ENCODE measurements around the gene RRBP1. TPM values are rescaled to one million over a fixed set of nuclear protein-coding genes. Genes with fewer than 3 reads are reported as not detected.
A peak's percentile ranks its signal among the peaks of the same experiment; 100 is the strongest.

The RRBP1 gene
- total RNA-seq, 1 experiment from 2014 or later = 3.7 TPM

DNA sequence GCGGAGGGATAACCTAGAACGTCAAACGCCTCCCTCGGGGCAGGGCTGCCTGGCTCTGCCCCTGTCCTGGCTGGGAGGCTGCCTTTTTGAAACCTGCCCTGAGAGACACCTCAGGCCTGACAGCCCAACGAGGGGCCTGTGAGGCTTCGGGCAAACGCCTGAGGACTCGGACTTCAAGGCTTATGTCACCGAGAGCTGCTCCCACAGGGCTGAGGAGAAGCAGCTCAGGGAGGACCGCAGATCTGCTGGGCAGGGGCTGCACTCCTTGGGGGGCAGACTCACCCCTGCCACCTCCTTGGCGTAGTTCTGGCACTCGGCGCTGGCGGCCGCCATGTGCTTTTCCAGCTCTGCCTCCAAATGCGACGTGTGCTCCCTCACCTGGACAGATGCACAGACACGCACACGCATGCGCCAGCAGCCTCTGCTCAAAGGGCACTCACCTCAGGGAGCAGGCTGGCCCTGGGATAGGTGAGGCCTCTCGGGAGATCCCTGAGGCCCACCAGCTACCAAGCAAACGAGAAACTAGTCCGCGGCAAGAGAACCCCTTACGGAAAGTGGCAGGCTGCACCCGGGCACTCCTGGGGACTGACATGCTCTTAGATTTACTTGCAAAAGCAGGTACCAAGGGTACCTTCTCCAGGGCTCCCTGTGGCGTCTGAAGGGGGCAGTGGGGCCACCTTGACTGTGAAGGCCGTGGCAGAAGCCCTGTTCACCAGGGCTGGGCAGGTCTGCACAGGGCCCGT lies 62.5 kb downstream of the RRBP1 start:
- H3K4me3 ChIP-seq (ENCODE audit: low read length) = no peak overlapping the region
- no peaks in the 10 kb centered on the region for H3K79me2 ChIP-seq (ENCODE audit: low read length)
- no peak overlapping the region for H3K4me2 ChIP-seq (ENCODE audit: low read depth, low read length, poor library complexity, severe bottlenecking)
- no peak overlapping the region for H2AFZ ChIP-seq (ENCODE audit: low read length)
- no peak overlapping the region for H3K9ac ChIP-seq (ENCODE audit: low read length)
- DNase-seq = no peak
- no peaks in the 10 kb centered on the region for H3K9me3 ChIP-seq (ENCODE audit: low read length)
- H3K27ac ChIP-seq (ENCODE audit: low read length) = no peak overlapping the region
- H3K9me2 ChIP-seq (replicated peaks; ENCODE audit: insufficient read depth, low read length) = no peaks in the 10 kb centered on the region
- no peaks in the 10 kb centered on the region for H4K20me1 ChIP-seq (ENCODE audit: insufficient read depth, low read depth, low read length)
- no peaks in the 10 kb centered on the region for H3K36me3 ChIP-seq (ENCODE audit: insufficient read depth, low read length)
- no peaks in the 10 kb centered on the region for H3K27me3 ChIP-seq (ENCODE audit: low read length)
- H3K4me1 ChIP-seq (ENCODE audit: low read length) = no peaks in the 10 kb centered on the region

DNA sequence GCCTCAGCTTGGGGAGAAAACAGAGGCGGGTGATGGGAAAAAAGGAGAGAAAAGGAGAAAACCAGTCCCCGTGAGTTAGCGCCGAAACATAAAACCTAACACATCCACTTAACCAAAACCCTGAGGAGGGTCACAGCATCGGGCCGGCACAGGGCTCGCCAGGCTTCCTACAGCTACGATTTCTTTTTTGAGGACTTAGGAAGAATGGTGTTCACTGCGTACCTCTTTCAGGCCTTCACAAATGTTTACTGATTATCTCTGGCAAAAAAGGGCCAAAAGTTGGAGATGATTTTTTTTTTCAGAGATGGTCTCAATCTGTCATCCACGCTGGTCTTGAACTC lies 63.4 kb downstream of the RRBP1 start:
- Histone ChIP-seq H3K4me2 (ENCODE audit: low read depth, low read length, poor library complexity, severe bottlenecking) (no peak overlapping the region), H3K79me2 (ENCODE audit: low read length) (no peaks in the 10 kb centered on the region), H3K36me3 (ENCODE audit: insufficient read depth, low read length) (no peaks in the 10 kb centered on the region), H4K20me1 (ENCODE audit: insufficient read depth, low read depth, low read length) (no peaks in the 10 kb centered on the region), H3K9ac (ENCODE audit: low read length) (no peak overlapping the region), H3K27ac (ENCODE audit: low read length) (no peak overlapping the region), H3K4me1 (ENCODE audit: low read length) (no peaks in the 10 kb centered on the region), H3K9me2 (replicated peaks; ENCODE audit: insufficient read depth, low read length) (no peaks in the 10 kb centered on the region), H3K27me3 (ENCODE audit: low read length) (no peaks in the 10 kb centered on the region), H3K4me3 (ENCODE audit: low read length) (no peak overlapping the region), H2AFZ (ENCODE audit: low read length) (no peak overlapping the region), H3K9me3 (ENCODE audit: low read length) (no peaks in the 10 kb centered on the region)
- no peak for DNase-seq

DNA sequence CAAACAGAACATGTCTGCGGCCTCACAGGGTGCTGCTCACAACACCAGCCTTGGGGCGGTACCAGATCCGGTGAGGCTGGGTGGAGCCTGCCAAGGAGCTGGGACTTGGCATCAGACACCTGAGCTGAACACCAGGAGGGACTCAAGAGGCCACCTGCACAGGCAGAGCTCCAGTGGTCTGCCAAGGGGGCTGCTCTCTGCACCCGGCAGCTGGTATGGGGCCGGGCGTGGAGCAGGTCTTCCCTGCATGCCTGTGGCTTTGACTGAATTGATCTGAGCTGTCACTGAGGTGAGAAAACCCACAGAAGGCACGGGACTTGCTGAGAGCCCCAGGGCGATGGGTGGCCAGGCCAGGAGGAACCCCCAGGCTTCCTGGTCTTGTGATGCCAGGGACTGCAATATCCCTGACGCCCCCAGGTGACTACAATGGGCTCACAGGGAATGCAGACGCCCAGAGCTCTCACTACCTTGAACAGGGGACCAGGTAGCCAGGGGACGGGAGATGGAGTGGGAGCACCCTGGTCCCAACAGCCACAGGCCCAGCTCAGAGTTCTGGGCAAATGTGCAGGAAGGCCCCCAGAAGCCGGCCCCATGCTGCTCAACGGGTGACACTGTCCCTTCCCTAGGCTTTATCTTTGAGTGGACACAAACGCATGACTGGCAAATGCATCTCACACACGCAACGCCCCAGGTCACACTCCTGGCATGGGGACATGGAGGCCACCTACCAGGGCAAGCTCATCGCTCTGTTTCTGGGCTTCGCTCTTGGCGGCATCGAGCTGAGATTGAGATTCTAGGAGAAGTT lies 64.0 kb downstream of the RRBP1 start:
- Histone ChIP-seq H3K27ac (ENCODE audit: low read length) (no peak overlapping the region), H3K9me2 (replicated peaks; ENCODE audit: insufficient read depth, low read length) (no peaks in the 10 kb centered on the region), H3K4me2 (ENCODE audit: low read depth, low read length, poor library complexity, severe bottlenecking) (no peak overlapping the region), H3K9ac (ENCODE audit: low read length) (no peak overlapping the region), H3K79me2 (ENCODE audit: low read length) (no peaks in the 10 kb centered on the region), H3K4me1 (ENCODE audit: low read length) (no peaks in the 10 kb centered on the region), H3K4me3 (ENCODE audit: low read length) (no peak overlapping the region), H3K36me3 (ENCODE audit: insufficient read depth, low read length) (no peaks in the 10 kb centered on the region), H2AFZ (ENCODE audit: low read length) (no peak overlapping the region), H4K20me1 (ENCODE audit: insufficient read depth, low read depth, low read length) (no peaks in the 10 kb centered on the region), H3K27me3 (ENCODE audit: low read length) (no peaks in the 10 kb centered on the region), H3K9me3 (ENCODE audit: low read length) (no peaks in the 10 kb centered on the region)
- no peak for DNase-seq

DNA sequence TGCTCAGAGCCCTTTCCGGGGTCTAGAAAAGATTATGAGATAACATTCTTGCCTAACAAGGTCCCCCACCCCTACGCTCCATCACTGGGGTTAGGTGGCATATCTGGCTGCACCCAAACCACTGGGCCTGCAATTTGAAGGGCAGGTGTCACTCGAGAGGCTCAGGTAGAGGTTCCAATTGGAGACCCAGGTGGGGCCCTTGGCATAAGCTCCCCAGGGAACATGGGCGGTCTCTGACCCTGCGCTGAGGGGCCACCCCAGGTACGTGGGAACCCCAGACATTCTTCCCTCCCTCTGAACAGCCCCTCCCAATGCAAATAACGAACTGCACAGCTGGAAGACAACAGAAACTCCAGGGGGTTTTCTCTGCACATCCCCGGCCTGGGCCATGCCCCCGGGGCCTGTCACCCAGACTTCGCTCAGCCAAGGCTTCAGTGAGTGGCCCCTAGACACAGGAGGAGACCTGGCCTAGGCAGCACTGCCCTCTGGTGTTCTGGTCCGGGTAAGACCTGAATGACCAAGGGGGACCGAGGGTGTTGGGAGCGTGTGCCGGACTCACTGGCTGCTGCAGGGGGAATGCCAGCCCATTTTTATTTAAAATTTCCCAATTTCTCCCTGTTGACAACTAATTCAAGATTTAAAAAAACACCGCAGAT lies 64.7 kb downstream of the RRBP1 start:
- H4K20me1 ChIP-seq (ENCODE audit: insufficient read depth, low read depth, low read length) = no peaks in the 10 kb centered on the region
- no peak overlapping the region for H3K4me2 ChIP-seq (ENCODE audit: low read depth, low read length, poor library complexity, severe bottlenecking)
- H3K9ac ChIP-seq (ENCODE audit: low read length) = no peak overlapping the region
- no peaks in the 10 kb centered on the region for H3K79me2 ChIP-seq (ENCODE audit: low read length)
- no peaks in the 10 kb centered on the region for H3K4me1 ChIP-seq (ENCODE audit: low read length)
- no peaks in the 10 kb centered on the region for H3K27me3 ChIP-seq (ENCODE audit: low read length)
- H3K9me2 ChIP-seq (replicated peaks; ENCODE audit: insufficient read depth, low read length) = no peaks in the 10 kb centered on the region
- no peak overlapping the region for H3K27ac ChIP-seq (ENCODE audit: low read length)
- DNase-seq = peak; percentile 73
- H3K9me3 ChIP-seq (ENCODE audit: low read length) = no peaks in the 10 kb centered on the region
- H3K4me3 ChIP-seq (ENCODE audit: low read length) = no peak overlapping the region
- no peaks in the 10 kb centered on the region for H3K36me3 ChIP-seq (ENCODE audit: insufficient read depth, low read length)
- no peak overlapping the region for H2AFZ ChIP-seq (ENCODE audit: low read length)

DNA sequence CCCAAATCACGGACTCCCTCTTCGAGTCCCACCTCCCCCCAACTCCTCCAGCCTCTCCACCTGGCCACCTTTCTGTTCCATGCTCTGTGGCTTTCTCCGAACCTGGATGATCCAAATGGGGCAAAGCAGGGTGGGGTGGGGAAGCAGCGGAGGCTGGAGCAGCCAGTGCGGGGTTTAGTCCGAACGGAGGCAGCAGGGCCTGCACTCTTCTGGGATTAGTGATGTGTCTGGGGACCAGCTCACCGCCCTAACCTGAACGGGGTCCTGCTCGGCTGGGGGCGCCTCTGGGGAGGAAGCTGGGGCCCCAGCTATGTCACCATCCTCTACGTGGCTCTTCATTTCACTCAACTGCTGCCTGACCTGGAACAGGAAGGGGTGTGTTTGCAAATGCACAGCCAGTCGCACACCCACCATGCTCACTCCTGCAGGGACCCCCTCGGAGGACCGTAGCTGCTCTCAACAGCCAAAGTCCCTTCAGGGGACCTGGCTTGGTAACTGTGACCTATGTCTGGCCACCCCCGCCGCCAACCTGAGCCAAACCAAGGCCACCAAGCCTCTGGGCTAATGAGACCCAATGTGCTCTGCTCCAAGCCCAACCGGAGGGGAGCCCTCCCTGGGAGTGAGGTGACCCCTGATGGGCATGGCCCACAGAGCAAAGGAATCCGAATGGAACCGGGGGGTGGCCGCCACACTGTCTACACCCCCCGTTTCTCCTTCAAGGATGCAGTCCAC lies 65.4 kb downstream of the RRBP1 start:
- H3K9ac ChIP-seq (ENCODE audit: low read length) = no peak overlapping the region
- no peaks in the 10 kb centered on the region for H3K79me2 ChIP-seq (ENCODE audit: low read length)
- H3K4me2 ChIP-seq (ENCODE audit: low read depth, low read length, poor library complexity, severe bottlenecking) = no peak overlapping the region
- H4K20me1 ChIP-seq (ENCODE audit: insufficient read depth, low read depth, low read length) = no peaks in the 10 kb centered on the region
- H3K4me1 ChIP-seq (ENCODE audit: low read length) = no peaks in the 10 kb centered on the region
- DNase-seq = no peak
- no peaks in the 10 kb centered on the region for H3K9me2 ChIP-seq (replicated peaks; ENCODE audit: insufficient read depth, low read length)
- H2AFZ ChIP-seq (ENCODE audit: low read length) = no peak overlapping the region
- H3K27ac ChIP-seq (ENCODE audit: low read length) = no peak overlapping the region
- H3K27me3 ChIP-seq (ENCODE audit: low read length) = no peaks in the 10 kb centered on the region
- no peaks in the 10 kb centered on the region for H3K36me3 ChIP-seq (ENCODE audit: insufficient read depth, low read length)
- no peak overlapping the region for H3K4me3 ChIP-seq (ENCODE audit: low read length)
- no peaks in the 10 kb centered on the region for H3K9me3 ChIP-seq (ENCODE audit: low read length)

DNA sequence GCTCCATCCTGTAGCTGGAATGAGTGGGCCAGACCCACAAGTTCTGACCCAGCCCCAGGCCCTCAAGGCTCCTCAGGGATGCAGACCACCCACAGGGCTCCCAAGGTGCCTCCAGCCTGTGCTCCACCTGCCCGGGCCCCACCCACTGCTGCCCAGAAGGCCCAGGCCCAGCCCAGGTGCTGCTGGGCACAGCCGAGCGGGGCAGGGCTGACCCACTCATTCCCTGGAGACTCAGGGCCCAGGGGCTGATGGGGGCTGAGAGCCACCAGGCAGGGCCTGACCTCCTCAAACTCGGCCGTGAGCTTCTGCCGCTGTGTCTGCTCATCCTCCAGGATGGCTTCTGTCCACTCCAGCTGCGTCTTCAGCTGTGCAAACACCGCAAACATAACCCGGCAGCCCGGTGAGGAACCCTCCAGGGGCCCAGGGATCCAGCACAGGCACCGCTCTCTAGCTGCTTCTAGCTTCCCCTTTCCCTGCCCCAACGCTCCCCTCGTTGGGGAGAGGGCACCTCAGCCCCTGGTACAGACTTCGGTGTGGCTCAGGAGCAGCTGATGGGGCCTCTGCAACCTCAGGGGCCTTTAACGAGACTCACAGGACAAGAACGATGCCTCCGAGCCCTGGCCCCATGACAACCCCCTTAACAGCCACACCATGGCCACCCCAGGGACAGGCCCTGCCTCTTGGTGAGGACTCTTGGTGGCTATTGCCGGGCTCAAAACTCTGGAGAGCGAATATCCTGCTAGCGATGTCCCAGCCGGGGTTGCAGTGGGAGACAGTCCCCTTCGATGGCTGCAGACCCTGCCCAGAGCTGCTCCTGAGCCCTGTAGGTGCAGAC lies 66.2 kb downstream of the RRBP1 start:
- no peaks in the 10 kb centered on the region for H3K79me2 ChIP-seq (ENCODE audit: low read length)
- H3K36me3 ChIP-seq (ENCODE audit: insufficient read depth, low read length) = no peaks in the 10 kb centered on the region
- H3K4me3 ChIP-seq (ENCODE audit: low read length) = no peak overlapping the region
- no peaks in the 10 kb centered on the region for H3K4me1 ChIP-seq (ENCODE audit: low read length)
- no peak overlapping the region for H3K27ac ChIP-seq (ENCODE audit: low read length)
- no peak overlapping the region for H3K4me2 ChIP-seq (ENCODE audit: low read depth, low read length, poor library complexity, severe bottlenecking)
- H2AFZ ChIP-seq (ENCODE audit: low read length) = no peak overlapping the region
- no peaks in the 10 kb centered on the region for H3K9me2 ChIP-seq (replicated peaks; ENCODE audit: insufficient read depth, low read length)
- H3K27me3 ChIP-seq (ENCODE audit: low read length) = no peaks in the 10 kb centered on the region
- DNase-seq = no peak
- no peaks in the 10 kb centered on the region for H4K20me1 ChIP-seq (ENCODE audit: insufficient read depth, low read depth, low read length)
- H3K9me3 ChIP-seq (ENCODE audit: low read length) = no peaks in the 10 kb centered on the region
- no peak overlapping the region for H3K9ac ChIP-seq (ENCODE audit: low read length)

DNA sequence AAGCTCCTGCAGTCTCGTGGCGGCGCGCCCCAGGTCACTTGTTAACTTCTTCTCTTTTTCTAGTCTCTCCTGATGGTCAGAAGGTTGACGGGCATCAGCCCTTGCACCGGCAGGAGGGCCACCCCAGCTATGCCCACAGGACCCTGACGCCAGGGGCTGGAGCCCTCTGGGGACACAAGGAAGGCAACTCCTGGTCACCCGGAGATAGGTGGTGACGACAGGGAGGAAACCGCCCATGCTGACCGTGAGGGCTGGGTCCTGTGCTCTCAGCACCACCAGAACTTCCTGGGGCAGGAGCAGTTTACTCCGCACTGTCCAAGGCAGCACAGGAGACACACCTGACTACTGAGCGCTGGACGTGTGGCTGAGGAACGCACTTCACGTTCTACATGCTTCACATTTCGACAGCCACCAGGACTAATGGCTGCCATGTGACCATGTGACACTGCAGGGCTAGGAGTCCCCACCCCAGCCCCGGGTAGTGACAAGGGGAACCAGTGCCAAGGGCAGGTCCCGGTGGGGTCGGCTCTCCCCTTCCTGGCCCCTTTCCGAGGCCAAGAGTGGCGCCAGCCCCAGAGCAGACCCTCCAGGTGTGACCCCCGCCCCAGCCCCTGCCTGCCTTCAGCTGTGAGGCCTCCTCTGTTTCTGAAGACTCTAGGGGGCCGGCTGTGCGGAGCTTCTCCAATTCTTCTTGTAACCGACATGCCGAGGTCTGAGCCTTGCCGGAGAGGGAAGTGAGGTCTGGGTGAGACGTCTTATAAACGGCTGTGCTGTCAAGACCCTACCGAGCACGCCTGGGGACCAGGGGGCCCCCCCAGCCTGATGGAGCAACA lies 67.0 kb downstream of the RRBP1 start:
- H2AFZ ChIP-seq (ENCODE audit: low read length) = no peak overlapping the region
- no peaks in the 10 kb centered on the region for H3K9me2 ChIP-seq (replicated peaks; ENCODE audit: insufficient read depth, low read length)
- no peaks in the 10 kb centered on the region for H3K4me1 ChIP-seq (ENCODE audit: low read length)
- H3K79me2 ChIP-seq (ENCODE audit: low read length) = no peaks in the 10 kb centered on the region
- H3K27me3 ChIP-seq (ENCODE audit: low read length) = no peaks in the 10 kb centered on the region
- H4K20me1 ChIP-seq (ENCODE audit: insufficient read depth, low read depth, low read length) = no peaks in the 10 kb centered on the region
- H3K9me3 ChIP-seq (ENCODE audit: low read length) = no peaks in the 10 kb centered on the region
- no peak overlapping the region for H3K27ac ChIP-seq (ENCODE audit: low read length)
- H3K4me3 ChIP-seq (ENCODE audit: low read length) = no peak overlapping the region
- H3K4me2 ChIP-seq (ENCODE audit: low read depth, low read length, poor library complexity, severe bottlenecking) = no peak overlapping the region
- H3K36me3 ChIP-seq (ENCODE audit: insufficient read depth, low read length) = no peaks in the 10 kb centered on the region
- H3K9ac ChIP-seq (ENCODE audit: low read length) = no peak overlapping the region
- DNase-seq = no peak

Measured in Karpas-422 (cell line).